Hindlimb muscle (tissue), 1 donor: Measurements from ENCODE around the gene IGF2BP1. TPM values are rescaled to one million over a fixed set of nuclear protein-coding genes. Genes with fewer than 3 reads are reported as not detected.

Experiments used
- DNase-seq: peaks from one replicate; pipeline ENCODE4 v3.0.0-alpha.2; 2013
- polyA plus RNA-seq: library from polyadenylated mRNA; unstranded; fragments of 120-200 nt; gene quantifications from one replicate; pipeline ENCODE4 v1.2.1, GENCODE V29; 2013; ENCODE audit not compliant: insufficient read length

Gene IGF2BP1
- 8.6 TPM for polyA plus RNA-seq

DNA sequence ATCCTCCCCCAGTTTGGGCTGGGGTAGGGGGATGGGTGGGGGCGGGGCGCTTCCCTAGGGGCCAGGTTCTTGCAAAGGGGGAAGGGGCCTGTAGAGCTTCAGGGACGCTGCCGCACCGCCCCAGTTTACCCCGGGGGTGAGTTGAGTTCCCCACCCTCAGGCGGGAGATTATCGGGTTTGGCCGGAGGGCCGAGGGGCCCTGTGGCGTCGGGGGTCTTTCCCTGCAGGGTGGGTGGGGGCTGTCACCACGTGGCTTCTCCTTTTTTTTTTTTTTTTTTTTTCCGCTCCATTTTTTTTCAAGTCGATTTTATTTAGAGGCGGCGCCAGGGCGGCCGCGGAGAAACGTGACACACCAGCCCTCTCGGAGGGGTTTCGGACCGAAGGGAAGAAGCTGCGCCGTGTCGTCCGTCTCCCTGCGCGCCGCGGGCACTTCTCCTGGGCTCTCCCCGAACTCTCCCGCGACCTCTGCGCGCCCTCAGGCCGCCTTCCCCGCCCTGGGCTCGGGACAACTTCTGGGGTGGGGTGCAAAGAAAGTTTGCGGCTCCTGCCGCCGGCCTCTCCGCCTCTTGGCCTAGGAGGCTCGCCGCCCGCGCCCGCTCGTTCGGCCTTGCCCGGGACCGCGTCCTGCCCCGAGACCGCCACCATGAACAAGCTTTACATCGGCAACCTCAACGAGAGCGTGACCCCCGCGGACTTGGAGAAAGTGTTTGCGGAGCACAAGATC, at the start of gene IGF2BP1:
IGF2BP1 (plus strand) TSS at position 283 of the 724 bp plus-strand sequence; CDS start at position 644, 361 bp downstream.
- DNase-seq: peak; percentile 60

DNA sequence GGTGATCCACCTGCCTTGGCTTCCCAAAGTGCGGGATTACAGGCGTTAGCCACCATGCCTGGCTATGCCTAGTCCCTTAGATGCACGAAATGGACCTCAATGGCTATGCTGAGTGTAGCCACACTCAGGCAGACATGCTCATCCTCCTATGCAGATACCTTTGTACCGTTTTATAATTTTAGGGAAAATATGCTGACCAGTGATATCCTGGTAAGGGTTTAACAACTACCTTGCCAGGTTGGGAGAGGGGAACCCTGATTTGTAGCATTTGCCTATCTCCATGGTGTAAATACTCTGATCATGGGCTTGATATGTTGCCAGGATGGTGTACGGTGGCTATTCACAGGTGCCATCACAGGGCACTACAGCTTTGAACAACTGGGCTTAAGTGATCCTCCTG, 45.6 kb upstream of the IGF2BP1 start:
- no peak for DNase-seq

DNA sequence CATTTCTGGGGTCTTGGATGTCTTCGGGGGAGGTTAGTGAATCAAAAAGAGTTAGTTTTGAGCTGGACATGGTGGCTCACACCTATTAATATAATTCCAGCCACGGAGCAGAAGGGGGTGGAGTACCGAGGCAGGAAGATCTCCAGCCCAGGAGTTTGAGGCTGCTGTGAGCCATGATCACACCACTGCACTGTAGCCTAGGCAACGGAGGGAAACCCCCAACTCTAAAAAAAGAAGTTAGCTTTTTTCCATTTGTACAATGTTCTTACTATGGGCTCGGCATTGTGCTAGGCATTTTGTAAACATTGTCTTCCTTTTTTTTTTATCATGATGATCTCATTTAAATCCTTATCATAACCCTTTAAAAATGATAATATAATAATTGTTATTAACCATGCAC, 44.3 kb upstream of the IGF2BP1 start:
- DNase-seq: no peak

DNA sequence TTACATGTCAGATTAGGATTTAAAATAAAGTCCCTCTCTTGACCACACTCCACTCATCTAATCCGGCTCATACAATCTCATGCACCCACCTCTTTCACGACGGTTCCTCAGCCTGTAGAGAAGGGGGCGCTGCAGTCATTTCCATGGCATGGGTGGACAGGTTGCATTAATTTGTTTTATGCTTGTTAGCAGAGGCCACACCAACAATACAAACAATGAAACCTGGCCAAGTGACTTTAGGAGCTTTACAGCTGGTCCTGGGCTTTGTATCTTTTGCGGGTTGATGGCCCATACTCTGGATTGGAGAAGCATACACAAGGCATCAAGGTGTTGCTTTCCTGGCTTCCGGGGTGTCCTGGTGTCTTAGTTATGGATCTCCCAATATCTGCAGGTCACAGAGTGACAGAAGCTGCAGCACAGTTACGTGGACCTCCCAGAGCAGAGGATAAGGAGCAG, 42.9 kb upstream of the IGF2BP1 start:
- no peak for DNase-seq

DNA sequence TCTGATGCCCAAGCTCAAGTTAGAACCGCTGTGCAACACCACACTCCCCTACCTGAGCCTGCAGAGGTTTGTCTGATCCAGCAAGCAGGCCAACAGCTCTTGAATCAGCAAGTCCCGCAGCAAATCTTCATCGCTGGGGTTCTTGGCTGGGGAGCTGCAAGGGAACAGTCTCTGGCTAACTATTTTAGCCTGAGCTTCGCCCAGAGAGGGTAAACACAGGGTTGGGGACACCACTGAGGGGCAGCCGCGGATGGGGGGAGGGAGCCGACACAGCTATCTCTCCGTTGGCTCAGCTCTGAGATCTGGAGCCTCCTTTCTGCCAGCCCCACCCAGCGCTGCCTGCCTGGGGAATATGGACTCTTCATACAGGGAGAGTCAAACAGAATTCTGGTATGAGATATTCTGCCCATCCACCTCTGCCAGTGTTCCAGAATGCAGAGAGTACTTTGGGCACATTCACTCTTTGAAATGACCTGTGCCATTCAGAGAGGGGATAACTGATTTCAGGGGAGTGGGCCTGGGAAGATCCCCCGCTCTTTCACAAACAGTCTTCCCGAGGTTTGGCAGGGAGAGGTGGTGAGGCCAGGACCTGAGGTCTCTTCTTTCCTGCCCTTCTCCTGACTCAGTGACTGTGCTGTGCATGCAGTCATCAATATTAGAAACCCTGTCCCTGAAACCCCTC, 36.2 kb upstream of the IGF2BP1 start:
- no peak for DNase-seq

DNA sequence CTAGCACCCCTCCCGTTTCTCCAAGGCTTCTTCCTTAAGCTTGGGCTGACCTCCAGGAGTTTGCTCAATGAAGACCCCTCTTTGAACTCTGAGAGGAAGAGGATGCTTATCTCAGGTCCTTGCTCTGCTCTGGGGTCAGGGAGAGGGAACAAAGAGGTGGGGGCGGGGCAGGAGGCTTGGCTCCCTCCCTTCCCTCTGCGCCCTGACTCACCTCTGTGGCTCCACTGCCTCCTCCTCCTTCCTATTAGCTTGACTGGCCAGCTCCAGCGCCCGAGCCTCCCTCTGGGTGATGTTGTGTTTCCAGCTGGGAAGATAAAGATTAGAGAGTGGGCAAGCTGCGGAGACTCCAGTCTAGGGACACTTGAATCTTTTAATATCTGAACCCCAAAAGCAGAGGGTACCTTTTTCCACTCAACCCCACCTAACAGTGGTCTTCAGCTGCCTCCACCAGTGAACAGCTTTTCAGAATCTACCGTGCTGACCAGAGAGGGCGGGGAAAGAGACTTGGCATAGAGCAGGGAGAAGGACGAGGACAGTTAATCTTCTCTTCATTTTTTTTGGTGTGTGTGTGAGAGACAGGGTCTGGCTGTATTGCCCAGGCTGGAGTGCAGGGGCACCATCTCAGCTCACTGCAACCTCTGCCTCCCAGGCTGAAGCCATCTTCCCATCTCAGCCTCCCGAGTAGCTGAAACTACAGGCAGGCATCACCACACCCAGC, 35.5 kb upstream of the IGF2BP1 start:
- no peak for DNase-seq

DNA sequence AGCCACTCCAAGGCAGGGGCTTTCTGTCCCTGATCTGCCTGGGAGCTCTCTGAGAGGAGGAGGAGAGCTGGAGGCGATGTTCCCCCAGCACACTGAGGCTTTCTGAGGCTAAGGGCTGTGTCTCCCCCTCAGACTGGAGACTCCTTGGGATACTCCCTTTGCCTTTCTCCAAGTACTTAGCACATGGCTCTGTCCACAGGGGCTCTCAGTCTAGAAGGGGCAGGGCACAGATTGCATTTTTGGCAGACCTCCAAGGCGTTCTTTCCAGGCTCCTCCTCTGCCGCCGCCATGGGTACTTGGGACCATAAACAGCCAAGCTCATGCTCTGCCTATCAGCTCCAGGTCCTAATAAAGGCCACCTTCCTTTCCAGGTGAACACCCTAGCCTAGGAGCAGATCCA, 27.0 kb upstream of the IGF2BP1 start:
- no peak for DNase-seq

DNA sequence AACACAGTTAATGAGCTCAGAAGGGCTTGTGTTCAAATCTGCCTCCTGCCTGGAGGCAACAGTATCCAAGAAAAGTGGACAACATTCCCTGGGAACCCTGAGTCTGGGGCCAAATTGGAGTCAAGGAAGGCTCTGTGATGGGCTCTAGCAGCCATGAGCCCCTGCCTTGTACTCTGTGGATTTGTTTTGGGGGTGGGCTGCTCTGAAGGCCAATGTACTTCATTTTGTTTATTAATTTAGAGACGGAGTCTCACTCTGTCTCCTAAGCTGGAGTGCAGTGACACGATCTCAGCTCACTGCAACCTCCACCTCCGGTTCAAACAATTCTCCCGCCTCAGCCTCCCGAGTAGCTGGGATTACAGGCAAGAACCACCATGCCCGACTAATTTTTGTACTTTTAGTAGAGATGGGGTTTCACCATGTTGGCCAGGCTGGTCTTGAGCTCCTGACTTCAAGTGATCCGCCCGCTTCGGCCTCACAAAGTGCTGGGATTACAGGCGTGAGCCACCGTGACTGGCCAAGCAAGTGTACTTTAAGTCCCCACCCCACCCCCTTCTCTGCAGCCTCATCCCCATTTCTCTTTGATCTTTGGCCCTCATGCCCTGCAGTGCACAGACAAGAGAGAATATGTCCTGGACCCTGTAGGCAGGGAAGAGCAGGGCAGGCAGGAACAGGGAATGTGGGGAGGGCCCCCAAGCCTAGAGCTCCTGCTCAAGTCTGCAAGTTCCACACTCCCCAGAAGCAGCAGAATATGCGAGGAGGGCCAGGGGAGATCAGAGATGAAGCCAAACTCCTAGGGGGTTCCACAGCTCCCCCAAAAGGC, 26.1 kb upstream of the IGF2BP1 start:
- no peak for DNase-seq

DNA sequence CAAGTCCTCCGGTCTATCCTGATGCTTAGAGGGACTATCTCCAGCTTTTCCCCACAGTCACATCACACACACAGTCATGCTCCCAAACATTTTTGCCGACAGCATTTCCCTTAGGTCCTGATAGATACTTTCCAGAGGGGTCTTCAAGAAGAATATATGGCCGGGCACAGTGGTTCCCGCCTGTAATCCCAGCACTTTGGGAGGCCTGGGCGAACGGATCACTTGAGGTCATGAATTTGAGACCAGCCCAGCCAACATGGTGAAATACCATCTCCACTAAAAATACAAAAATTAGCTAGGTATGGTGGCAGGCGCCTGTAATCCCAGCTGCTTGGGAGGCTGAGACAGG, 24.5 kb upstream of the IGF2BP1 start:
- DNase-seq: no peak

DNA sequence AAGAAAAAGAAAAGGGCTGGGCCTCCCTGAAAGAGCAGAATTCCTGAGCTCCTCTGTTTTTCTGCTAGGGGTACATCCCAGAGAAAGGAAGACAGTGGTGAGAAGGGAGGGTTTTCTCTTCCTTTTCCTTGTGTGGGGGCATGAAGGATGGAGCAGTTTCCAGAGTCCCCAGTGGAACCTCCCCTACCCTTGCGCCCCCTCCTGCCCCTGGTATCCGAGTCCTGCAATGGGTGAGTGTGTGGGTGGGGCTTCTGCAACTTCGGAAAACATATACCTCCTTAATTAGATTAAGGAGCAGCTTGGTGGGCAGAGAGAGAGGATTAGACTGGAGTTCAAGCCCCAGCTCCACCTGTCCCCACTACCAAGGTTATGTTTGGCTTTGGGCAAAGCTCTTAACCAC, 23.4 kb upstream of the IGF2BP1 start:
- no peak for DNase-seq

DNA sequence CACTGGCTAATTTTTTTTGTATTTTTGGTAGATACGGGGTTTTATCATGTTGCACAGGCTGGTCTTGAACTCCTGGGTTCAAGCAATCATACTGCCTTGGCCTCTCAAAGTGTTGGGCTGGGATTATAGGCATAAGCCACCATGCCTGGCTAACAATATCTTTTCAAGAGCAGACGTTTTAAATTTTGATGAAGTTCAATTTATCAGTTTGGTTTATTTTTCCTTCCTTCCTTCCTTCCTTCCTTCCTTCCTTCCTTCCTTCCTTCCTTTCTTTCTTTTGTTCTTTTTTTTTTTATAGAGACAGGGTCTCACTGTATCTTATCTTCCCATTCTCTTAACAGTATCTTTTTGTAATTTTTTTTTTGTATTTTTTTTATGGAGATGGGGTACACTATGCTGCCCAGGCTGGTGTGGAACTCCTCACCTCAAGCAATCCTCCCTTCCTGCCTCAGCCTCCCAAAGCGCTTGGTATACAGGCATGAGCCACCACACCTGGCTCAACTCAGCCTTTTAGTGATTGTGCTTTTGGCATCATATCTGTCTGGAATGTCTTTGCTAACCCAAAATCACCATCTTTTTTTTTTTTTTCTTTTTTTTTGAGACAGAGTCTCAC, 15.2 kb upstream of the IGF2BP1 start:
- no peak for DNase-seq

DNA sequence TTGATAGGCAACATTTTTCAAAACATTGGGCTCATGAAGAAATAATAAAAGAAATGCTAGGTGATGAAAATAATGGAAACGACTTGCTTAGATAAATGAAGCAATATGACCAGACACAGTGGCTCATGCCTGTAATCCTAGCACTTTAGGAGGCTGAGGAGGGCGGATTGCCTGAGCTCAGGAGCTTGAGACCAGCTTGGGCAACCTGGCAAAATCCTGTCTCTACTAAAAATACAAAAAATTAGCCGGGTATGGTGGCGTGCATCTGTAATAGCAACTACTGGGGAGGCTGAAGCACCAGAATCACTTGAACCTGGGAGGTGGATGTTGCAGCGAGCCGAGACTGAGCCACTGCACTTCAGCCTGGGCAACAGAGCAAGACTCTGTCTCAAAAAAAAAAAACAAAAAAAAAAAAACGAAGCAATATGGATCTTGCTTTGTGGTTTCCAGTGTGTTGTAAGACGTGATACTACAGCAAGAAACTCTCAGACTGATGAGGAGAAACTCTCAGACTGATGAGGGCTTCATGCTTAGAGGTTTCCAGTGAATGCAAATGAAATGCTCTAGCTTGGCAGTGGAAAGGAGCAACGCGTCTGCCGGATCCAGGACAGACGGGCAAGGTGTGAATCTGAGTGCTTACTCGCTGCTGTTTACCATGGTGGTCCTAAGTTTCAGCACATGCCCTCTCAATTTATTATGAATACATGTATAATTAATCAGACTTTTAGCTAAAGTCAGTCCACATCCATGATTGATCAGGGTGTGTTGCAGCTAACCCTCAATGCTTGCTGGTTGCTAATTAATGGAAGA, 11.5 kb upstream of the IGF2BP1 start:
- no peak for DNase-seq

DNA sequence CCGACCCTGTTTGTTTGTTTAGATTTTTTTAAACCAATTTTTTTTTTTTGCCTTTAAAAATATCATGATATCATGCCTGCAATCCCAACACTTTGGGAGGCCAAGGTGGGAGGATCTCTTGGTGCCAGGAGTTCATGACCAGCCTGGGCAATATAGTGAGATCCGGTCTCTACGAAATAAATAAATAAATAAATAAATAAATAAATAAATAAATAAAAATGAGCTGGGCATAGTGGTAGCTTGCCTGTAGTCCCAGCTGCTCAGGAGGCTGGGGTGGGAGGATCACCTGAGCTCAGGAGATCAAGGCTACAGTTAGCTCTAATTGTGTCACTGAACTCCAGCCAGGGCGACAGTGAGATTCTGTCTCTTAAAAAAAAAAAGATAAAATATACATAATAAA, 8.1 kb upstream of the IGF2BP1 start:
- no peak for DNase-seq

DNA sequence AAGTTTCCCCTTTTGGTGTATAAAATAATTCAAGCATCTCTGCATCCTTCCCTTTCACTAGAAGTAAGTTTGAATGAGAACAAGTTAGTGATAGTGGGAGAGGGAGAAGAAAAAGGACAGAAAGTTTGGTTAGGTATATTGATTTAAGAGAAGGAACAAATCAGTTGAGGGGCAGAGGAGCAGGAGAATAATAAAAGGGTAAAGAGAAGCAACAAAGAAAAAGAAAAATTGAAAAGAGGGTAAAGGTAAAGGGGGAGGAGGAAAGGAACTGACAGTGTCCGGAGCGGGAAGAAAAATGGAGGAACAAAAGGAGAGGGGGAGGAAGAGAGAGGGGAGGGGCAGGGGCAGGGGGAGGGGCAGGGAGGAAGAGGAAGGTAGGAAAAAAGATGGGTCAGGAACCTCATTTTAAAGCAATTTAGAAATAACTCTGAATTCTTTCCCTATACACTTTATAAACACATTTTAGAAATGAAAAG, 6.3 kb upstream of the IGF2BP1 start:
- no peak for DNase-seq

DNA sequence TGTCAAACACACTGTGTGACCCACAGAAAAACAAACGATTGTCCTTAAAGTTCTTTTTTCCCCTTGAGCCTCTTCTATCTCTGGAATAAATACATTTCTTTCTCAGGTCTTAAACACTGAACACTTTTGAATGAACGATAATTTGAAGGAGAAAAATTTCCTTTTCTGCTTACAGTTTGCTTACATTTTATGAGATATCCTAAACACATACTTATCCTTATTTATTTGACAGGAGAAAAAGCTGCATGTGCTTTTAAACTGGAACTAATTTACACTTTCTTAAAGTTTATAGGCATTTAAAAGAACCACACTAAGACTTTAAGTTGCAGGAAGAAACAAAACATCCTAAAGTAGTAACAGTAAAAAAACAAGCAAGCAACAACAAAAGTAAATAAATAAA, 4.7 kb upstream of the IGF2BP1 start:
- no peak for DNase-seq

DNA sequence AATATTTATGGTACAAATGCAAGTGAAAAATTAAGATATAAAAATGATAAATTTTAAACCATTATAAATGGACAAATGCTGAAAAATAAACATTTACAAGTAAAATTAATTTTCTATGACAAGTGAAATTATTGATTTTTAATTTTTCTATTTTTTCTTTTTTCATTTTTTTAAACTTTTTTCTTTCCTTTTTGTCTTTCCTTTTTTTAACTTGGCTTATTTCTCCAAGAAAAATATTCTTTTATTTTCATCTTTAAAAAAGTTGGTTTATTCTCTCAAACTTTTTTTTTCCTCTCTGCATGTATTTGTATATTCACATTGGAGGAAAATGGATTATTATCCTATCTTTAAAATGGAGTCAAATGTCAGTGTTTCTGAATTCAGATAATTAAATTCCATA, 3.9 kb upstream of the IGF2BP1 start:
- no peak for DNase-seq

DNA sequence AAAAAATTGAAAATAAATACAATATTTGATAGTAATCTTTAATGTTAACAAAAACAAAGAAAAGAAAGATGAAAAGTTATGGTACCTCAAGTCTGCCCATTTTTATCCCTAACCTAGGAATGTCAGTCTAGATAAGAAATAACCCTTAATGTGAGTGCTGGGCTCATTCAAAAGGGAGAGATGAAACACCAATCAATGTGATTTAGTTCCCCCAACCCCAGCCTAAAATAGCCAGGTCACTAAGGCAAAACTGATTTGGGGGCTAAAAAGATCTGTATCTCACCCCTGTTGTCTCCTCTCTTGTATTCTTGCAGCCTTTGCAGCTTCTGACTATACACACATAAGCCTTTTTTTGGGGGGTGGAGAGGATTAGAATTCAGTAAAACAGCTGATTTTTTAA, 3.2 kb upstream of the IGF2BP1 start:
- no peak for DNase-seq

DNA sequence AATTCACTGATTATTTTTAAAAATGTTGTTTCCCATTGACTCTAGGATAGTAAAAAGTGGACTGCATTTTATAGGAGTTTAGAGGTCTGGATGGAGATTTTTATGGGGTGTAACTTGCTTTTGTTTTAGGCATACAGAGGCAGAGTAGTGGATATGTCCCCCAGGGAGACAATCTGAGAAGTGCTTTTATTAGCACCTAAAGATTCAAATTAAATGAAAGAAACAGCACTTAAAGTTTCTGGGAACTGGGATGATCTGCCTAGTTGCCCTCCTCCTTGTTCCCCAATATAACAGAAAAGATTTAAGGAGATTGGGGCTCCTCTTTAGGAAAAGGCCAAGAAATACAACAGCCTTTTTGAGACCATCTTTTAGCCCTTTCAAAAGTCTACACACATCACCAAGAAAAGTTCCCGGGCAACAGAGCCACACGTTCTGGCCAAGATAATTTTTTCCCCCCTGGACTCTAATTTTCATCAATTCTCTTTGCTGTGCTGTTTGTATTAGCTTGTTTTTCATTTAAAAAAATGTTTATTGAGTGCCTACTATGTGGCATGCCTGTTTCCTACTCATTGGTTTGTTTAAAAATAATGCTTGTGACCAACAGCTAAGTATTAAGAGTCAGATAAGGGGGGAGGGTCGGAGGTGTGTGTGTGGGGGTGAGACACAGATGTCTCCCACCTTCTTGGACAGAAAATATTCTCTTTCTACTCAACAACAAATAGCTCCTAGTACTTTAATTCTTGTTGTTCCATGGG, 2.5 kb upstream of the IGF2BP1 start:
- no peak for DNase-seq

DNA sequence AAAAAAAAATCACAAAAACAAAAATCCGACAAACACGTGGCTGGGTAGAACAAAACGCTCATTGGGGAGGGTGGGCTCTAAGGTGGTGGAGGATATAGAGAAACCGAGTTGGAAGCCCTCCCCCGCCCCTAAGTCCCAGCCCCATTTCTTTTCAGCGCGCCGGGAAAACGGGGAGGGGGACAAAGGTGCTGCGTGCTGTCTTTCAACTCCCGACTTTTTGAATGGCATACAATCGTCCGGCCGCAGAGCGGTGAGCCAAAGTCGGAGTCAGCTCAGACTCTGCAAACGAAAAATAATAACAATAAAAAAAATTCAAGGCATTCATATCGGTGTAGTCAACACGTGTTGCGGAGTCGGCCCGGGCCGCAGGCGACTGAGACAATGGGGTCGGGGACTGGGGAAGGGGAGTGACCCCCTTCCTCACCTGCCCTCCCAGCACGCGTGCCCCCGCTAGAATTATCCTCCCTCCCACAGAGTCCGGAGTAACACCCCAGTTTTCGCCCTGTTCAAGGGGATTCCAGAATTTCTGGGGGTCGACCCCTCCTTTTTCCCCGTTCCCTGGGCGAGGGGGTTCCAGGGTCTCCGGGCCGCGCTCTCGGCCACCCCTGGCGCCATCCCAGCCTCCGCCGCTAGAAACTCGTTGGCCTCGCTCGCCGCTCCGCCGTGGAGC, 1.7 kb upstream of the IGF2BP1 start:
- no peak for DNase-seq
